MV-4-11 (cell line): ENCODE data around the gene ATP6V0A4.
"Not testable (repeated sequence)": the region's sequence is repeated elsewhere in the genome, so short reads cannot be mapped to it uniquely, and the experiment has no call there.

Source experiments
- DNase-seq: peaks from one replicate; lab custom pipeline; 2025; lab: John Stamatoyannopoulos, UW

The ATP6V0A4 gene

GRCh38 chr7:138699661-138700060 lies 98.3 kb downstream of the ATP6V0A4 start:
- DNase-seq, result no peak

GRCh38 chr7:138698281-138698680 lies 99.7 kb downstream of the ATP6V0A4 start:
- no peak for DNase-seq

GRCh38 chr7:138697535-138698182 lies 100.3 kb downstream of the ATP6V0A4 start:
- no peak for DNase-seq

GRCh38 chr7:138695776-138696175 lies 102.2 kb downstream of the ATP6V0A4 start:
- not testable (repeated sequence) for DNase-seq

- DNase-seq, result no peak
Observed at GRCh38 chr7:138695106-138695505, 102.9 kb downstream of the ATP6V0A4 start.

GRCh38 chr7:138691178-138691577 lies 106.8 kb downstream of the ATP6V0A4 start:
- DNase-seq, result no peak

GRCh38 chr7:138690495-138690894 lies 107.5 kb downstream of the ATP6V0A4 start:
- no peak for DNase-seq

- DNase-seq, result peak; percentile 34
Observed at GRCh38 chr7:138688037-138688436, 110.0 kb downstream of the ATP6V0A4 start.

- no peak for DNase-seq
Observed at GRCh38 chr7:138684340-138684739, 113.7 kb downstream of the ATP6V0A4 start.

- no peak for DNase-seq
Observed at GRCh38 chr7:138679793-138680192, 118.2 kb downstream of the ATP6V0A4 start.

- DNase-seq, result no peak
Observed at GRCh38 chr7:138670594-138670993, 127.4 kb downstream of the ATP6V0A4 start.

GRCh38 chr7:138669364-138669763 lies 128.6 kb downstream of the ATP6V0A4 start:
- DNase-seq, result no peak

GRCh38 chr7:138668946-138669345 lies 129.1 kb downstream of the ATP6V0A4 start:
- DNase-seq, result no peak

- DNase-seq, result no peak
Observed at GRCh38 chr7:138668229-138668596, 129.8 kb downstream of the ATP6V0A4 start.

GRCh38 chr7:138667535-138668228 lies 130.3 kb downstream of the ATP6V0A4 start:
- DNase-seq, result peak; percentile 44

- no peak for DNase-seq
Observed at GRCh38 chr7:138666385-138666784, 131.6 kb downstream of the ATP6V0A4 start.

GRCh38 chr7:138665669-138666140 lies 132.3 kb downstream of the ATP6V0A4 start:
- no peak for DNase-seq

GRCh38 chr7:138665249-138665648 lies 132.7 kb downstream of the ATP6V0A4 start:
- no peak for DNase-seq

- DNase-seq, result peak; percentile 3
Observed at GRCh38 chr7:138663725-138664710, 134.0 kb downstream of the ATP6V0A4 start.

- DNase-seq, result no peak
Observed at GRCh38 chr7:138662991-138663320, 135.0 kb downstream of the ATP6V0A4 start.

GRCh38 chr7:138662076-138662990 lies 135.7 kb downstream of the ATP6V0A4 start:
- DNase-seq, result no peak
